Measurements from ENCODE around the gene AMIGO3.
A peak's percentile ranks its signal among the peaks of the same experiment; 100 is the strongest.

The AMIGO3 gene

DNA sequence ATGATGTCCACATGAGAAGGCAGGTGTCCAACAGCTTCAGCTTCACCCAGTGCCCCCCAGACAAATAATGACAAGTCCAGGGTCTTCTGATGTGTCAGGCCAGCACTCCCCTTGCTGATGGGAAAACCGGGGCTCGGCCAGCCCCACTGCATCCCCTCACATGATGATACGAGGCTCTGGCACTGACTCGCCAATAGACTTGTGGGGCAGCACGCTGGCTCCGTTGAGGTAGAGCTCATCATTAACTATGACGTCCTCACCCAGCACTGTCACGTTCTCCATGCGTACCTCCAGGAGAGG lies 2.1 kb upstream of the AMIGO3 start:
- H3K27ac ChIP-seq = peak overlapping the region; percentile 97; the same call in 1 of the 2 replicates
- TF ChIP-seq, protein P1, sequence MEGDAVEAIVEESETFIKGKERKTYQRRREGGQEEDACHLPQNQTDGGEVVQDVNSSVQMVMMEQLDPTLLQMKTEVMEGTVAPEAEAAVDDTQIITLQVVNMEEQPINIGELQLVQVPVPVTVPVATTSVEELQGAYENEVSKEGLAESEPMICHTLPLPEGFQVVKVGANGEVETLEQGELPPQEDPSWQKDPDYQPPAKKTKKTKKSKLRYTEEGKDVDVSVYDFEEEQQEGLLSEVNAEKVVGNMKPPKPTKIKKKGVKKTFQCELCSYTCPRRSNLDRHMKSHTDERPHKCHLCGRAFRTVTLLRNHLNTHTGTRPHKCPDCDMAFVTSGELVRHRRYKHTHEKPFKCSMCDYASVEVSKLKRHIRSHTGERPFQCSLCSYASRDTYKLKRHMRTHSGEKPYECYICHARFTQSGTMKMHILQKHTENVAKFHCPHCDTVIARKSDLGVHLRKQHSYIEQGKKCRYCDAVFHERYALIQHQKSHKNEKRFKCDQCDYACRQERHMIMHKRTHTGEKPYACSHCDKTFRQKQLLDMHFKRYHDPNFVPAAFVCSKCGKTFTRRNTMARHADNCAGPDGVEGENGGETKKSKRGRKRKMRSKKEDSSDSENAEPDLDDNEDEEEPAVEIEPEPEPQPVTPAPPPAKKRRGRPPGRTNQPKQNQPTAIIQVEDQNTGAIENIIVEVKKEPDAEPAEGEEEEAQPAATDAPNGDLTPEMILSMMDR (IDR thresholded peaks at IDR 0.05) = no peak
- no peak for TF ChIP-seq ZFX (IDR thresholded peaks at IDR 0.05; ENCODE audit: borderline replicate concordance)

GRCh38 chr3:49720855-49721595 lies 1.5 kb upstream of the AMIGO3 start:
- no peak for TF ChIP-seq ZFX (IDR thresholded peaks at IDR 0.05; ENCODE audit: borderline replicate concordance)
- TF ChIP-seq, protein P1 (IDR thresholded peaks at IDR 0.05) = no peak

GRCh38 chr3:49718858-49719213 lies 648 bp downstream of the AMIGO3 start:
- TF ChIP-seq ZFX (IDR thresholded peaks at IDR 0.05; ENCODE audit: borderline replicate concordance) = no peak
- TF ChIP-seq, protein P1 (IDR thresholded peaks at IDR 0.05) = no peak
- H3K27ac ChIP-seq = peak overlapping the region; percentile 75

More at GRCh38 chr3:49720855-49721595, 1.5 kb upstream of the AMIGO3 start:
- peak overlapping the region; percentile 97 for H3K27ac ChIP-seq

DNA sequence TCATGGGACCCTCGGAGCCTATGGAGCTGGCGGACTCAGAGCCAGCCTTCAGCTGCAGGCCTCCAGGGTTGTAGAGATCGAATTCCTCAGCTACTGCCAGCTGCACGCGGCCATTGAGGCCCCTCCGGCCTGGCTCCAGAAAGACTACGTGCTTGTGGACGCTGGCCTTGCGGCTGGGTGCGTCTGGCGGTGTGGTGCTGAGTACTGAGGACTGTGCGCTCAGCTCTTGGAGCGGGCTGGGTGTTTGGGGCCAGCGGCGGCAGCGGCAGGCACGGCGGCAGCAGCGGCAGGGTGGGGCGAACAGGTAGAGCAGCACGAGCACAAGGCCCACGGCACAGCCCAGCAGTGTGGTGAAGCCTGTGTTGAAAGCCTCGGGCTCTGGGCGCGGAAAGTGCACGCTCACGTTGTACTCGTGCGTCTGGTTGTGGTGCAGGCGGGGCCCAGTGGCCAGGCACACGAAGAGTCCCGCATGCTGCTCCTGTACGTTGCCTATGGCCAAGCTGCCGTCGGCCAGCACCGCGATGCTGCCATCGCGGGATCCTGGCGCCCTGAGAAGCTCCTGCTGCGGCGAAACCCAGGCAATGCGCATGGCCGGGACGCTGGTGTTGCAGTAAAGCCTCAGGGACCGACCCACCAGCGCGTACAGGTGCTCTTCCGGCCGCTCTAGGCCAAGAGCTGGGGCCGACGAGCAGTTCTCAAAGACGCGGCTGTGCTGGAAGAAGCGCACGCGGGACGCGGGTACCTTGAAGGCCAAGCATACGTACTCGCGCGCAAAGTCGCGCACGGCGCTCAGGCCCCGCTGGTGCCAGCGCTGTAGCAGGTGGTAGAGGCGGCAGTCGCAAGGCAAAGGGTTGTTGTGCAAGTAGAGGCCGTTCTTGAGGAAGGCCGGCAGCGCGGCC lies 1.3 kb downstream of the AMIGO3 start:
- peak overlapping the region; percentile 75 for H3K27ac ChIP-seq
- TF ChIP-seq, protein P1 (IDR thresholded peaks at IDR 0.05) = no peak
- TF ChIP-seq ZFX (IDR thresholded peaks at IDR 0.05; ENCODE audit: borderline replicate concordance) = no peak

DNA sequence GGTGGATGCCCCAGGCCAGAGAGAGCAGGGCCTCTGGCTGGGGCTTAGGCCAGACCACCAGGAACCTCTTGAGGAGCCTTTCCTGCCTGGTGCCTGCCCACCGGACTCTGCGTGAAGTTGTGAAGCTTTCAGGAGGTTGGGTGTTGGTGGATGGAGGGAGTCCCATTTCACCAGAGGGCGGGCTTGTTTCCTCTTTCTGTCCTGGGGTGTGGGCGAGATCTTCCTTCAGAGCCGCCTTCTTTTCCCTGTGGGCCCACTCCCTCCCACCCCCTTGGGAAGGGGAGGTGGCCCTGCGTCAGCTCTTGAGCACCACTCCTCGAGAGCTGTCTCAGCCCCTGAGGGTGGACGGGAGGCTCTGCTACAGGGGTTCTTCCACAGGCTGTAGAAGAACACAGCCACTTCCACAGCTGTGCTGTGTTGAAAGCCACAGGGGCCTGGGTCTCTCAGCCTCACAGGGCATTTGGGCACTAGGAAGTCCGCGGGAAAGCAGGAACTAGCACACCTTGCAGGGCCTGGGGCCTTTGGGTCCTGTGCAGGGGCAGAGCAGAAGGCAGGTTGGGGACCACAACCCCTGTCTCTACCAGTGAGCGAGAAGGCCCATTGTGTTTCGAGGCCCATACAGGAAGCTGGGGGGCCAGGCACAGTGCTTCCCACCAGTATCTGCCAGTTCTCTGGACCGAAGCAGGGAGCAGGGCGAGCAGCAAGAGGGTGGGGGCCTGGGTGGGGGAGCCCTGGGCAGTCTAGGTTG lies 2.1 kb downstream of the AMIGO3 start:
- no peak overlapping the region; the same call in 1 of the 2 replicates for H3K27ac ChIP-seq
- TF ChIP-seq ZFX (IDR thresholded peaks at IDR 0.05; ENCODE audit: borderline replicate concordance) = no peak
- TF ChIP-seq, protein P1 (IDR thresholded peaks at IDR 0.05) = no peak

DNA sequence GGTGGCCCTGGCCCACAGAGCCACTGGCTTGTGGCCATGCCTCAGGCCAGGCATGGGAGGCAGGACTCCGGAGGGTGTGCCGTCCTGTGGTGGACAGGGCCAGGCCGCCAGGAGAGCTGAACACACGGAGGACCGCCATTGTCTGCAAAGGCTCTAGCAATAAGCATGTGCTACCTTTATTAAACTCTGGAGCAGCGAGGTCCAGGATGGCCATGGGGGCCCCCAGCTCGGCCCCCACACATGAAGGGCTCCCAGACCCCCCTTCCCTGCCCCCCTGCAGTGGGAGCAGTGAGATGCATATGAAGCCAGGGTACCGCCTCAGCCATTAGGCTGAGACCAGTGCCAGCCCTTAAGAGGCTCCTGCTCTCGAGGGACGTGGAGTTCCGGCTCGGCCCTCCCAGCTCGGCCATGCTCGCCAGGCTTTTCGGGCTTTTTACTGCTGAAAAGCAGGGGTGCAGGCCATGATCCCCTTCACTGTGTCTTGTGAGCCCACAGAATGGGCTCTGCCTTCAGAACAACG lies 2.7 kb downstream of the AMIGO3 start:
- no peak overlapping the region for H3K27ac ChIP-seq

More for the DNA sequence above, 2.7 kb downstream of the AMIGO3 start:
- TF ChIP-seq, protein P1 (IDR thresholded peaks at IDR 0.05) = no peak
- TF ChIP-seq ZFX (IDR thresholded peaks at IDR 0.05; ENCODE audit: borderline replicate concordance) = no peak
